H1 (cell line): ENCODE data around the gene INPP5B. TPM values are rescaled to one million over a fixed set of nuclear protein-coding genes. Genes with fewer than 3 reads are reported as not detected.

Experiments used
- BCL11A ChIP-seq, 2 experiments: IDR thresholded peaks; one replicate each; pipeline ENCODE4 v1.6.1; 2011; ENCODE audit warnings: low read depth in 2 of 2, low read length in 2 of 2, mild to moderate bottlenecking in 2 of 2
- CBX8 ChIP-seq: fragments of 300-800, 300-1000 bp; sonication (generic); IDR thresholded peaks from 2 replicates; pipeline ENCODE4 v1.7.1; 2016; ENCODE audit warnings: low read depth, low read length, borderline replicate concordance
- CEBPB ChIP-seq: IDR thresholded peaks from 2 replicates; pipeline ENCODE4 v1.6.1; 2012; ENCODE audit warnings: low read depth, low read length
- POLR2AphosphoS5 ChIP-seq: IDR thresholded peaks from 2 replicates; pipeline ENCODE4 v1.6.1; 2011; ENCODE audit warnings: low read depth, low read length
- RAD21 ChIP-seq, 2 experiments: IDR thresholded peaks in 1 of 2; conservative IDR thresholded peaks in 1 of 2; 2 replicates each; pipeline ENCODE4 v1.6.1; 2011; ENCODE audit warnings: low read depth in 2 of 2, low read length in 2 of 2, improper control_type of control experiment in 1 of 2, inconsistent platforms in 1 of 2, mild to moderate bottlenecking in 1 of 2, moderate library complexity in 1 of 2
- SP1 ChIP-seq: IDR thresholded peaks from 2 replicates; pipeline ENCODE4 v1.6.1; 2011; ENCODE audit warnings: low read depth, low read length
- YY1 ChIP-seq: IDR thresholded peaks from 2 replicates; pipeline ENCODE4 v1.6.1; 2011; ENCODE audit warnings: low read depth, mild to moderate bottlenecking, low read length
- polyA plus RNA-seq, 7 experiments: library from polyadenylated mRNA; depleted of rRNA in 3 of 7; stranded (reverse) in 5 of 7; unstranded in 2 of 7; fragments of >200 nt in 5 of 7; fragments of 200-250 nt in 2 of 7; gene quantifications; 1 replicate in 5 of 7; 2 replicates in 1 of 7; 4 replicates in 1 of 7; pipeline versions ENCODE4 v1.2.1 to v1.2.3, GENCODE V29; 2011 to 2013; ENCODE audit warnings: missing spikeins in 2 of 7, mixed read lengths in 2 of 7
- small RNA-seq: library from polyadenylated mRNA; stranded (forward); fragments of <200 nt; extraction: miRNeasy Mini kit (QIAGEN cat#:217004); gene quantifications from one replicate; pipeline ENCODE3, GENCODE V24; 2013; ENCODE audit not compliant: insufficient read depth
- total RNA-seq: library from RNA; stranded (reverse); fragmentation: NEBNext Ultra II Directional; extraction: Animal tissue kit (Norgen Biotek cat#: 25700); gene quantifications from 2 replicates; pipeline ENCODE4 v1.2.1, GENCODE V29; 2021

The INPP5B gene
- total and polyA plus RNA-seq, 2 of the 8 experiments (the other 6 are each of a cell fraction or from before 2014, with no cell fraction given), result 14.0 to 23.7 TPM

DNA sequence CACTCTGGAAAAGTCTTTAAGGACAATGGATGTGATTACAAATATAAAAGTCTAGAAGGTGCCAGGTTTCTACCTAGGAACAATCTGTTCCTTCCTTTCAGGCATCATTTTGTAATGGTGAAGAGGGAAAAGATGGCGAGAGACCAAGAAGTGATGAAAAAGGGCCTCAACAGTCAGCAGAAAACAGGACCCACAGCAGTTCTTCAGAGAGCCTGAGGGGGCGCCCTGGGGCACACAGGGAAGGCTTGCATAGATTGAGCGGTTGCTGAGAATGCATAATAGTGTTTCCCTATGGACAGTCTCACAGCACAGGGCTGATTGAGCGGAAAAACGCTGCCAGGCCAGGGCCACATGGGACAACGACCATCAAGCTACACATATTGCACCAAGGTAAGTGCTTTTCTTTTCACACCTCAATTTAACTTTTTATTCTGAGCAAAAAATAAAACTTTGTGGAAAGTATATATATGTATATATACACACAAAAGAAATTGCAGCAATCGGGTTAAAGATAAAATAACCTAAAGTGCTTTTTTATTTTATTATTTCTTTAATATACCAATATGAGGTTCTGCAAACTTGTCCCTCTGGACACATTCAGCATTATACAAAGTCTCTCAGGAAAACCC, 135.7 kb downstream of the INPP5B start (continued):
- TF ChIP-seq CBX8 (no peak), SP1 (no peak), POLR2AphosphoS5 (no peak), CEBPB (no peak), YY1 (0 out of 2 replicates have a peak, but pooled peaks have one; percentile 67), RAD21 (IDR thresholded peaks at IDR 0.05 in 1 of 2, conservative IDR thresholded peaks at IDR 0.05 in 1 of 2; ENCODE audit: low read depth in 2 of 2, low read length in 2 of 2) (peak; percentile 52 to 62), BCL11A (IDR thresholded peaks at IDR 0.05; ENCODE audit: low read depth in 2 of 2, low read length in 2 of 2) (no peak)
- TF ChIP-seq, all 59 proteins: peak for 6

Small RNA genes lying within 50 kb of the gene (small RNA-seq; reads per million reads assigned to genes)
- gene RF00017 (not detected), gene RF00092 (not detected), gene RNU6-510P (not detected), gene RNU6-584P (not detected)

Other genes starting within 250 kb of the INPP5B start
- gene EPHA10, start 181.9 kb downstream of the INPP5B start, total RNA-seq, result 1.0 and 1.5 TPM in 2 replicates
- 0.54 and 1.2 TPM in 2 replicates for gene EPHA10, start 181.9 kb downstream of the INPP5B start, polyA plus RNA-seq (2011; rRNA removed)
- 4.2 and 4.8 TPM in 2 replicates for gene MANEAL, start 153.2 kb downstream of the INPP5B start, total RNA-seq
- gene MANEAL, start 153.2 kb downstream of the INPP5B start, polyA plus RNA-seq (2011; rRNA removed), result 7.1 and 7.2 TPM in 2 replicates
- 36.9 and 42.4 TPM in 2 replicates for gene C1orf122, start 139.3 kb downstream of the INPP5B start, total RNA-seq
- gene C1orf122, start 139.3 kb downstream of the INPP5B start, polyA plus RNA-seq (2011; rRNA removed), result 32.1 and 45.4 TPM in 2 replicates
- 21.6 and 23.1 TPM in 2 replicates for gene YRDC, start 138.8 kb downstream of the INPP5B start, total RNA-seq
- 20.6 and 21.1 TPM in 2 replicates for gene YRDC, start 138.8 kb downstream of the INPP5B start, polyA plus RNA-seq (2011; rRNA removed)
- gene MTF1, start 87.5 kb downstream of the INPP5B start, total RNA-seq, result 12.6 and 15.5 TPM in 2 replicates
- gene MTF1, start 87.5 kb downstream of the INPP5B start, polyA plus RNA-seq (2011; rRNA removed), result 3.2 and 4.0 TPM in 2 replicates
- 137 and 145 TPM in 2 replicates for gene SF3A3, start 43.0 kb upstream of the INPP5B start, total RNA-seq
- gene SF3A3, start 43.0 kb upstream of the INPP5B start, polyA plus RNA-seq (2011; rRNA removed), result 25.0 and 40.5 TPM in 2 replicates
- gene FHL3, start 58.5 kb upstream of the INPP5B start, total RNA-seq, result 35.6 and 35.8 TPM in 2 replicates
- gene FHL3, start 58.5 kb upstream of the INPP5B start, polyA plus RNA-seq (2011; rRNA removed), result 14.3 and 22.8 TPM in 2 replicates
- 56.4 and 60.5 TPM in 2 replicates for gene UTP11, start 65.7 kb upstream of the INPP5B start, total RNA-seq
- 18.2 and 19.5 TPM in 2 replicates for gene UTP11, start 65.7 kb upstream of the INPP5B start, polyA plus RNA-seq (2011; rRNA removed)
- 10.8 and 11.6 TPM in 2 replicates for gene POU3F1, start 99.7 kb upstream of the INPP5B start, total RNA-seq
- gene POU3F1, start 99.7 kb upstream of the INPP5B start, polyA plus RNA-seq (2011; rRNA removed), result 4.2 and 7.1 TPM in 2 replicates